HEK293T (cell line): ENCODE results near the gene PDE4B.
"Not testable (repeated sequence)": the region's sequence is repeated elsewhere in the genome, so short reads cannot be mapped to it uniquely, and the experiment has no call there.

Source experiments
- CTCF ChIA-PET: fragments of 350-600 bp; formaldehyde crosslinking; extraction: SDS; loops from one replicate; lab custom pipeline; 2021; ENCODE audit warnings: antibody characterized with exemption, inconsistent platforms; lab: Yijun Ruan, JAX
- POLR2A ChIA-PET: fragments of 350-600 bp; formaldehyde crosslinking; extraction: SDS; loops from one replicate; lab custom pipeline; 2020; ENCODE audit warnings: antibody characterized with exemption, inconsistent platforms; lab: Yijun Ruan, JAX
- DNase-seq: peaks from one replicate; pipeline ENCODE4 v3.0.0; 2012; ENCODE audit warnings: mixed read lengths; ENCODE audit errors: extremely low spot score
- ARNT ChIP-seq: fragments of 450-650 bp; IDR thresholded peaks from 2 replicates; pipeline ENCODE4 v1.6.1; 2017; ENCODE audit warnings: mild to moderate bottlenecking
- BHLHE40 ChIP-seq: fragments of 450-650 bp; IDR thresholded peaks from 2 replicates; pipeline ENCODE4 v1.6.1; 2016; ENCODE audit warnings: mild to moderate bottlenecking, moderate library complexity, borderline replicate concordance
- CTBP1 ChIP-seq: fragments of 450-650 bp; IDR thresholded peaks from 2 replicates; pipeline ENCODE4 v1.6.1; 2016; ENCODE audit warnings: borderline replicate concordance
- ELF4 ChIP-seq: fragments of 450-650 bp; IDR thresholded peaks from 2 replicates; pipeline ENCODE4 v1.6.1; 2017; ENCODE audit warnings: antibody characterized with exemption
- FOXA1 ChIP-seq: fragments of 450-650 bp; IDR thresholded peaks from 2 replicates; pipeline ENCODE4 v1.6.1; 2016; ENCODE audit warnings: mild to moderate bottlenecking
- FOXK2 ChIP-seq: fragments of 450-650 bp; IDR thresholded peaks from 2 replicates; pipeline ENCODE4 v1.6.1; 2016; ENCODE audit warnings: mild to moderate bottlenecking
- FOXM1 ChIP-seq: fragments of 450-650 bp; IDR thresholded peaks from 2 replicates; pipeline ENCODE4 v1.6.1; 2017; ENCODE audit warnings: mild to moderate bottlenecking, borderline replicate concordance
- HDGF ChIP-seq: fragments of 450-650 bp; IDR thresholded peaks from 2 replicates; pipeline ENCODE4 v1.6.1; 2017; ENCODE audit warnings: antibody characterized with exemption, borderline replicate concordance
- L3MBTL2 ChIP-seq: fragments of 450-650 bp; conservative IDR thresholded peaks from 2 replicates; pipeline ENCODE4 v1.6.1; 2016; ENCODE audit warnings: mild to moderate bottlenecking
- LEF1 ChIP-seq: fragments of 450-650 bp; IDR thresholded peaks from 2 replicates; pipeline ENCODE4 v1.6.1; 2017; ENCODE audit warnings: mild to moderate bottlenecking, borderline replicate concordance
- NFRKB ChIP-seq: fragments of 450-650 bp; IDR thresholded peaks from 2 replicates; pipeline ENCODE4 v1.6.1; 2016; ENCODE audit warnings: mild to moderate bottlenecking, moderate library complexity
- PKNOX1 ChIP-seq: fragments of 450-650 bp; IDR thresholded peaks from 2 replicates; pipeline ENCODE4 v1.6.1; 2016
- SP1 ChIP-seq: fragments of 450-650 bp; IDR thresholded peaks from 2 replicates; pipeline ENCODE4 v1.6.1; 2017
- SUZ12 ChIP-seq: fragments of 450-650 bp; IDR thresholded peaks from 2 replicates; pipeline ENCODE4 v1.6.1; 2016; ENCODE audit warnings: mild to moderate bottlenecking
- TARDBP ChIP-seq: fragments of 450-650 bp; IDR thresholded peaks from 2 replicates; pipeline ENCODE4 v1.6.1; 2016
- ZNF384 ChIP-seq: fragments of 450-650 bp; IDR thresholded peaks from 2 replicates; pipeline ENCODE4 v1.6.1; 2016

PDE4B gene

GRCh38 chr1:65964123-65964522 is 171.4 kb downstream of the PDE4B start:
- ChIA-PET CTCF (interaction anchor here (5.9 kb wide), 1 partner anchor 278 kb away, joined by 47 read pairs; no protein-coding TSS in a partner anchor), POLR2A (no interaction called here)
- DNase-seq = no peak
- TF ChIP-seq ZNF384 (no peak), PKNOX1 (0 out of 2 replicates have a peak, but pooled peaks have one; percentile 8), ELF4 (no peak), FOXK2 (no peak), TARDBP (no peak), BHLHE40 (no peak), L3MBTL2 (no peak)

DNA sequence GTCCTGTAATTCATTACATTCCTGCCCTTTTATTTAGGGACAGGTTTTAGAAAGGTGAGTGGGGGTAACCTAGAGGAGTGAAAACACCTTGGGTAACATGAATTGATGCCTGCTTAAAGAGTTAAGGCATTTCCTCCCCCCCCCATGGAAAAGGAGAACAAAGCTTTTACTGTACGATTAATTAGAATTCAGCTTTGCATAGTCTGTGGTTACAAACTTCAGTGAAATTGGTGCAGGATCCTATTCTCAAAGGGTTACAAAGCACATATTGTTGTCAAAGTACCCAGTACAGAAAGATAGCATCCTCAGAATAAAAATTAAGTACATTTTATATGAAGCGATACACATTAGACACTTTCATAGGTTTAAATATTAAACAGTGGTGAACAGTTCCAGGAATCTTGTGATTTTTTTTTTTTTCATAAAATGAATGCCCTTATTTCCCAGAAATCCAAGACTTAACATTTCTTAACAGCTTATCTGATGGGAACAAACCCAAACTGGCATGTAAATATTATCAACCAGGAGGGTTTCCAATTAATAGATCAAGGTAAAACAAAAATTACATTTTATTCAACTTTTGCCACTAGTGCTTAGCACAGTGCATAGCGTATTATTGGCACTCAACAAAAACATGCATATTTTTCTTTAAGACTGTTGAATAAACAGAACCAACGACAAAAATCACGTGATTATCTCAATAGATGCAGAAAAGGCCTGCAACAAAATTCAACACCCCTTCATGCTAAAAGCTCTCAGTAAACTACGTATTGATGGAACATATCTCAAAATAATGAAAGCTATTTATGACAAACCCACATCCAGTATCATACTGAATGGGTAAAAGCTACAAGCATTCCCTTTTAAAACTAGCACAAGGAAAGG is 172.7 kb downstream of the PDE4B start:
- DNase-seq = no peak
- CTCF ChIA-PET = no interaction called here
- POLR2A ChIA-PET = no interaction called here
- TF ChIP-seq ELF4 (no peak), BHLHE40 (no peak), SUZ12 (no peak), L3MBTL2 (no peak), ARNT (no peak), NFRKB (no peak), PKNOX1 (no peak), TARDBP (no peak), FOXK2 (no peak)

GRCh38 chr1:65967492-65967891 is 174.8 kb downstream of the PDE4B start:
- POLR2A ChIA-PET, DNase-seq, CTCF ChIA-PET: not testable (repeated sequence)

DNA sequence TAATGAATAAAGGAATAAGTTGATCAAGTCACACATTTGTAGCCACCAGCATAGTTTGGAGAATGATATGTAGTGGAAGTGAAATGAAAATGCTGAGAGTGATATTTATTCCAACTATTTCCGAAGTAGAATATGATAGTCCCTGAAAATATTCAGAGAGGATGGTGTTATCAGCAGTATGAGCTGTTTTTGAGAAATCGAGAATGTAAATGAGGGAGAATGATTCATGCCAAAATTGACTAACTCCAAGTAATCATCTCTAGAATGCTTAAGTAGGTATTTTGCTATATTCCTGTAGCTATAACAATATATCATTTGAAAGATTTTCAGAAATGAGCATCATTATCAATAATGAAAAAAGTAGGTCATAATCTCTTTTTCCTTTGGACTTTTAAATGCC is 178.9 kb downstream of the PDE4B start:
- no peak for DNase-seq
- CTCF ChIA-PET = no interaction called here
- TF ChIP-seq CTBP1 = no peak
- TF ChIP-seq L3MBTL2 = no peak
- TF ChIP-seq ARNT = no peak
- TF ChIP-seq SP1 = no peak
- TF ChIP-seq BHLHE40 = no peak
- no peak for TF ChIP-seq LEF1
- TF ChIP-seq FOXK2 = no peak
- no peak for TF ChIP-seq NFRKB
- no peak for TF ChIP-seq ELF4
- no peak for TF ChIP-seq TARDBP
- no peak for TF ChIP-seq HDGF
- no peak for TF ChIP-seq FOXA1
- no peak for TF ChIP-seq ZNF384
- TF ChIP-seq SUZ12 = no peak
- no peak for TF ChIP-seq FOXM1
- no peak for TF ChIP-seq PKNOX1
- POLR2A ChIA-PET = no interaction called here

GRCh38 chr1:65975708-65976107 is 183.0 kb downstream of the PDE4B start:
- CTCF ChIA-PET = no interaction called here
- DNase-seq = no peak
- POLR2A ChIA-PET = no interaction called here
- TF ChIP-seq NFRKB = no peak
- TF ChIP-seq FOXK2 = no peak
- no peak for TF ChIP-seq SP1
- TF ChIP-seq PKNOX1 = no peak
- no peak for TF ChIP-seq L3MBTL2

GRCh38 chr1:65979136-65980044 is 186.7 kb downstream of the PDE4B start:
- CTCF ChIA-PET = no interaction called here
- POLR2A ChIA-PET = no interaction called here
- DNase-seq = no peak
- no peak for TF ChIP-seq FOXA1
- TF ChIP-seq FOXM1 = no peak
- no peak for TF ChIP-seq NFRKB
- TF ChIP-seq SP1 = no peak
- no peak for TF ChIP-seq CTBP1
- TF ChIP-seq BHLHE40 = no peak
